Measurements from ENCODE around the gene DBNL. TPM values are rescaled to one million over a fixed set of nuclear protein-coding genes. Genes with fewer than 3 reads are reported as not detected.
"Not testable (repeated sequence)": the region's sequence is repeated elsewhere in the genome, so short reads cannot be mapped to it uniquely, and the experiment has no call there.

The DBNL gene
- 161 and 165 TPM in 2 replicates for total RNA-seq

DNA sequence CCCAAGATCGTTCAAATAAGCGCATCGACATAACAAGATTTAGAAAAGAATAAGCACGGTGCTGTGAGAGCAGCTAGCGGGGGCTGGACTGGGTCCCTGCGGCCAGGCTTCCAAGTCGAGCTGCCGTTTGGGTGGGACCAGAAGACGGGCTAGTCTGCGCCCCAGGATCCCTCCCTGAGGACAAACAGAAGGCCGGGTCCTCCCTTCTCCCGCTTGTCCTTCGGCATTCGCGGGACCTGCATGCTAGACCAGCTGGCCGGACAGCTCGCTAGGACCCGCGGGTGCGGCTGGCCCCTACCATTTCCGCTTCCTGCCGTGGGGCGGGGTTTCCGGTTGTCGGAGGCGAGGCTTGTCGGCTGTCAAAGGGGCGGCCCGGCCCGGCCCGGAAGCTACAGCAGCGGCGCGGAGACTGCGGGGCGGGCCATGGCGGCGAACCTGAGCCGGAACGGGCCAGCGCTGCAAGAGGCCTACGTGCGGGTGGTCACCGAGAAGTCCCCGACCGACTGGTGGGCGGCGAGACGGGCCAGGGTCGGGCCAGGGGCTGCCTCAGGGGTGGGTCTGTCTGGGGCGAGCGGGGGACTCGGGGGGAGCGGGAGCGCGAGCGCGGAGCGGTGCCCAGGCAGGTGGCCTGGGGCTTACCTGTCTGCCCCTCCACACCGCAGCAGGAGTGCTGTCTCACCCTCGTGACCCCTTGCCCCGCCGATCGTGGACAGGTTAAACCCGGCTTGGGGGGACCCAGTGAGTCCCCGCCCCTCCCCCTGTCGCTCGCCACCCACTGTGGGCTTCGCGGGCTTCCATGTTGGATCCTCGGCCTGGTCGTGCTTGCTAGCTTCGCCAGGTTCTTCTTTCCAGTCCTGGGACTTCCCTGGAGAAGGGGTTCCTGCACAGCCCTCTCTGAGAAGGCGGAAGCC is at the start of gene DBNL:
Gene DBNL, plus strand, starts transcription at position 388 of the 911 bp plus-strand sequence. Its CDS starts 36 bp downstream, at position 424.
- intact Hi-C loops (cut with micrococcal nuclease) = loop anchor here (1.0 kb wide), 2 partner anchors 38 to 102 kb away; partner anchors contain the start of gene POLM

DNA sequence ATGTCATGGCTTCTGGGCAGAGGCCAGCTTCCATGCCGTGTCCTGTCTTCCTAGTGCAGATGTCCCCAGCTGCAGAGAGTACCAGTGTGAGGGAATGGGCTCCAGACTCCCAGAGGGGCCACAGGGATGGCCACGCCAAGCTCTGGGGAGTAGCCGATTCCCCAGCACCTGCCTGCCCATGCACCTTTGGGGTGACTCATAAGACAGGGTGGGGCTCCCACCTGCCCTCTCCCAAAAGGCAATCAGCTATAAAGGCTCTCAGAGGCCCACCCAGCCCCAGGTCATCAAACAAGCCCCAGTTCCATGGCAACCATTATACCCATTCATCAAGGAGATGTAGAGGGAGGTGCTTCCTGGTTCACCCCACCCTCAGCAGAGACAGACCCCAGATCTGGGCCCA is 47.0 kb upstream of the DBNL start, which contains the start of gene SPDYE1:
Gene SPDYE1, plus strand, starts transcription at position 366 of the 400 bp plus-strand sequence. CDS start 2,053 bp downstream, outside the sequence.
- intact Hi-C loops (cut with micrococcal nuclease) = not testable (repeated sequence)

DNA sequence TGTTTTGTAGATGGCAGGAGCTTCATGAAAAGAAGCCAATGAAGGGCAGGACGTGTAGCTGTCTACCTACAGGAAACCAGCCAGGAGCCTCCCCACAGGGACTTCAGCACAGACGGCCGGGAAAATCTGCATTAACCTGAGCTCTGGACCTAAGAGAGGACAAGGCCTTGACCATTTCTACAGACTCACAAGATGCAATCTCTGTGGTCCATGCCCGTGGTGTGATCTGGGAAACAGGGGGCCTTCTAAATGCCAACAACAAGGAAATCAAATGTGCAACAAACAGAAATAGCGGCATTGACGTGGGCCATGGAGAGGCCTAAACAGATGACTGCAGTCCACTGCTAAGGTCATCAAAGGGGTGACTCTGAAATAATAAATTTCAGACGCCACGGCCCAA is 32.4 kb upstream of the DBNL start:
- intact Hi-C loops (cut with micrococcal nuclease) = not testable (repeated sequence)

DNA sequence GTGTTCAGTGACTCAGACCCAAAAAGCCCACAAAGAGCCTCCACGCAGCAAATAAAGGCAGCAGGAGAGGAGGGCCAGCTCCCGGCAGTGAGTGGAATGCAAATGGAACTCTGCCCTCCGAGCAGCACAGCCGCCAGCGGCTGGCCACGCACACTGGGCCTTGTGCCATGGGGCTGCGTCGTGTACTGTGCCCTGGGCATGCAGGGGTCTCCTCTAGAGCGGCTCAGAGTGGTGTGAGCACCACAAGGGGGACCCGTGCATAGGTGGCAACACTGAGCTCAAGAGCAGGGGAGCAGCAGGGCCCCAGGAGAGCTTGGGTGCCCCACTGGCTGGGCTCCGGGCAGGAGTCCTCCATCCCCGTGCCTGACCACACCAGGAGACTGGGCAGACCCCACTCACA is 29.4 kb upstream of the DBNL start:
- intact Hi-C loops (cut with micrococcal nuclease) = loop anchor here (5.0 kb wide), 1 partner anchor 132 kb away; no protein-coding TSS in a partner anchor

DNA sequence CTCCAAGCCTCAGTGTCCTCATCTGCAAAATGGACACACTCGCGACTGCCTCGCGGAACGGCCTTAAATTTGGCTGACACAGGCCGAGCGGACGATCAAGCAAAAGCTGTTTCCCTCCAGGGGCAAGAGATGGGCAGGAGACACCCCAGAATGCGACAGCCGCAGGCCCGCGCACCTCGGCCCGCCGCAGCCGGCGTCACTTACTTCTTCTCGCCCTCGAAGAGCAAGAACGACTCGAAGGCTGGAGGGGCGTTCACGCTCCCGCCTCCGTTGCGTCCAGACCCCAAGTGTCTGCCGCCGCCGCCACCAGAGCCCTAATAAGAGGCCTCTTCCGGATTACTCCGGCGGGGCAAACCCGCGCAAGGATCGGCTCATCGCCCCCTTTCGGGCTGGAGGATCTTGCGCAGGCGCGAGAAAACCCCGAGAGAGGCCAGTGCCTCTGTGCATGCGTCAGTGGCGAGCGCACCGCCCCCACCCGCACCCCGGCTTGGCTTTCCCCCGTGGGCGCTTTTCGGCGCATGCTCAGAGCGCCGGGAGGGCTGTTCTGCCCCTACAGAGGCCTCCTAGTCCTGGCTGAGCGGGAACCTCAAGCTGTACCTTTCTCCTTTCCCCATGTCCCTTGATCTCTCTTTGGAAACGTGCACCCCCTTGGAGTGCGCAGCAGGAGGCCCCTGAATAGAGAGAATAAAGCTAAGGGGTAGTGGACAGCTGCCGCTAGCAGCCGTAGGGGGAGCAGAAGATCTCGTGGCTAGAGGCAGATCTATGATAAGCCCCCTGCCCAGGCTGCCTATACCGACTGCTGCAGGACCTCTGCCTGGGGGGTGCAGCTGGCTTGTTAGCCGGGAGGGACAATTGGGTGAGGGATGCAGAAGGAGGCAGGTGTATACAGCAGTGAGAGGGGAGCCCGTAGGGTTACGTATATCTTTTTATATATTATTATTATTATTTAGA is 25.4 kb upstream of the DBNL start:
- intact Hi-C loops (cut with micrococcal nuclease) = loop anchor here (1.0 to 5.0 kb wide), 5 partner anchors 63 to 778 kb away; partner anchors contain the start of genes POLM, PPIA, TMED4 and UBE2D4

DNA sequence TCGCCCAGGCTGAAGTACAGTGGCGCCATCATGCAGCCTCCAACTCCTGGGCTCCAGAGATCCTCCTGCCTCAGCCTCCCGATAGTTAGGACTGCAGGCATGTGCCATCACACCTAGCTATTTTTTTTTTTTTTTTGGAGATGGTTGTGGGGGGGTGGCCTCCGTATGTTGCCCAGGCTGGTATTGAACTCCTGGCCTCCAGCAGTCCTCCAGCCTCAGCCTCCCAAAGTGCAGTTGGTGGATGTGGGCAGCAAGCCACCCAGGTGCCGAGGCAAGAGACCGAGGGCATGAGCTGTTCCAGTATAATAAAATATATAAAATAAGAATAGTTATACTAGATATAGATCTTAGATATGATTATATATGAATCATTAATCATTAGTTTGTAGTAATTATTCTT is 24.7 kb upstream of the DBNL start:
- intact Hi-C loops (cut with micrococcal nuclease) = loop anchor here (1.0 to 5.0 kb wide), 5 partner anchors 62 to 777 kb away; partner anchors contain the start of genes POLM, PPIA, TMED4 and UBE2D4

DNA sequence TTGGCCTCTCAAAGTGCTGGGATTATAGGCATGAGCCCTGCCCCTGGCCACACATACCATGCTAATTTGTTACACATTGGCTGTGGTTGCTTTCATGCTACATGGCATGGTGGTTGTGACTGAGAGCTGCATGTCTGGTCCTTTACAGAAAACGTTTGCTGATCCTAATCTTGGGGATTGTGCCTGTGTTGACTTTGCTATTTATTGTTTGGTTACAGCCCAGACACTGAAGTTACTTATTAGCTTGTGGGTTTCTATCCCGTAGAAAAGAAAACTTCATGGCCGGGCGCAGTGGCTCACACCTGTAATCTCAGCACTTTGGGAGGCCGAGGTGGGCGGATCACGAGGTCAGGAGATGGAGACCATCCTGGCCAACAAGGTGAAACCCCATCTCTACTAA is 22.4 kb upstream of the DBNL start:
- intact Hi-C loops (cut with micrococcal nuclease) = not testable (repeated sequence)

DNA sequence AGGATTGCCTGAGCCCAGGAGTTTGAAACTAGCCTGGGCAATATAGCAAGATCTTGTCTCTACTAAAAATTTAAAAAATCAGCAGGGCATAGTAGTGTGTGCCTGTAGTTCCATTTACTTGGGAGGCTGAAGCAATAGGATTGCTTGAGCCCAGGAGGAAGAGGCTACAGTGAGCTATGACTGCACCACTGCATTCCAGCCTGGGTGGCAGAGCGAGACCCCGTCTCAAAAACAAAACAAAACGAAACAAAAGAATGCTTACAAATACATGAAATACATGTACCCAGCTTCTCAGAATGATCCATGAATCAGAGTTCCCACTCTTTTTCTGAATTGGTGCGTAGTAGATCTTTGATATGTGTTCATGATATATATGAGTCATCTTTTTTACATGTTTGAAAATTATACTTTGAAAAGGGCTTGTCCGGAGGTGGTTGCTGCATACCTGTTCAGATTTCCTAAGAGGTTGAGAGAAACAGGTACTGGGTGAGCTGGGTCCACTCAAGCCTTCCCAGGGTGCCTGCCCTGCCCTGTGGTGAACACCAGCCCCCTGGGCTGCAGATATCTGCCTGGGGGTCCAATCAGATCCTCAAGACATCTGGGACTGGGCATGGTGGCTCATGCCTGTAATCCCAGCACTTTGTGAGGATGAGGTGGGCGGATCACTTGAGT is 21.6 kb upstream of the DBNL start:
- intact Hi-C loops (cut with micrococcal nuclease) = not testable (repeated sequence)

DNA sequence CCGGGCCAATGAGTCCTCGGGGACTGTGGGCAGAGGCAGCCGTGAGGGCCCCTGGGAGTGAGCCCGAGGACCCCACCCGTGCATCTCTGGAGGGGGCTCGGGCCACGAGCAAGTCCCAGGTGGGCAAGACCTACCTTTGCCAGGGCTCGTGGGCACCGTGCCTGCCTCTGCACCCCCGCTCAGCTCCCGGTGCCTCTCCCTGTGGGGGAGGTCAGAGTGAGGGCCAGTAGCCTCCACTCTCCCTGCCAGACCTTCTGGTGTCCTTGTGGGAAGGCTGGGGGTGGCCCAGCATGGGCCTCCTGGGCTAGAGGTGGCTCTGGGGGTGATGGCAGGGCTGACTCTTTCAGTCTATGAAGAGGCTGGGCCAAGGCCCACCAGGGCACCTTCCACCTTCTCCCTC is 15.1 kb upstream of the DBNL start:
- intact Hi-C loops (cut with micrococcal nuclease) = not testable (repeated sequence)

DNA sequence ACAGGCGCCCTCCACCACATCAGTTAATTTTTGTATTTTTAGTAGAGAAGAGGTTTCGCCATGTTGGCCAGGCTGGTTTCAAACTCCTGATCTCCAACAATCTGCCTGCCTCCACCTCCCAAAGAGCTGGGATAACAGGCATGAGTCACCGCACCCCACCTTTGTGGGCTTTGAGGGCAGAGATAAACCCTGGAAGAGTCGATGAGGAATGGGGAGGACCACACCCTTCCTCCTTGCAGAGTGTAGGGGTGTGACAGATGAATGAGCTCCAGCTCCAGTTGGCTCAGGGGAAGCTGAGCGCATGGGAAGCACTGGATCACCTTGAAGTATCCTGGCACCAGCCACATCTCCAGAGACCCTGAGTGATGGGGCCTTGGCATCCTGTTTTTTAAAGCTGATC is 14.5 kb upstream of the DBNL start:
- intact Hi-C loops (cut with micrococcal nuclease) = not testable (repeated sequence)

DNA sequence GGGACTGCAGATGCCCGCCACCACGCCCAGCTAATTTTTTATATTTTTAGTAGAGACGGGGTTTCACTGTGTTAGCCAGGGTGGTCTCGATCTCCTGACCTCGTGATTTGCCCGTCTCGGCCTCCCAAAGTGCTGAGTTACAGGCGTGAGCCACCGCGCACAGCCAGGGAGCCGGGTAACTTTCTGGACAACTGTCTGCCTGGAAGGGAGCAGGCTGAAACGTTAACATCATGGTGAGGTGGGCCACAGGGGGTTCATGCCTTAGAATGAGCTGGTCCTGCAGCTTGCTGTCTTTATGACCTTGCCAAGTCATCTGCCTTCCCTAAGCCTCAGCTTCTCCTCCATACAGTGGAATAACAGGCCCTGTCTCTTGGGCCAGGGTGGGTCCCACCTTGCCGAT is 13.2 kb upstream of the DBNL start:
- intact Hi-C loops (cut with micrococcal nuclease) = not testable (repeated sequence)

DNA sequence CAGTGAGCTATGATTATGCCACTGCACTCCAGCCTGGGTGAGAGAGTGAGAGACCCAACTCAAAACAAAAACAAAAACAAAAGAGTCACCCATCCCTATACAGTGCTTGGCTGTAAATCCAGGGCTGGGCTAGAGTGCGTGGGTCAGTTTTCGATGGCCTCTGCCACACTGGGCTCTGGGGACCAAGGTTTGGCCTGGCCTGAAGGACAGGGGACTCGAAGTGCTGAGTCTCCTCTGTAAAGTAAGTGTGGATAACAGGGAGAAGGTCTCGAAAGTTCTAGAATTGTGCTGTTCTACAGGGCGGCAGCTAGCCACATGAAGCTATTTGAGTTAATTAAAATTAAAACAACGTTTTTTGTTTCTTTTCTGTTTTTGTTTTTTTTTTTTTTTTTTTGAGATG is 12.5 kb upstream of the DBNL start:
- intact Hi-C loops (cut with micrococcal nuclease) = not testable (repeated sequence)

DNA sequence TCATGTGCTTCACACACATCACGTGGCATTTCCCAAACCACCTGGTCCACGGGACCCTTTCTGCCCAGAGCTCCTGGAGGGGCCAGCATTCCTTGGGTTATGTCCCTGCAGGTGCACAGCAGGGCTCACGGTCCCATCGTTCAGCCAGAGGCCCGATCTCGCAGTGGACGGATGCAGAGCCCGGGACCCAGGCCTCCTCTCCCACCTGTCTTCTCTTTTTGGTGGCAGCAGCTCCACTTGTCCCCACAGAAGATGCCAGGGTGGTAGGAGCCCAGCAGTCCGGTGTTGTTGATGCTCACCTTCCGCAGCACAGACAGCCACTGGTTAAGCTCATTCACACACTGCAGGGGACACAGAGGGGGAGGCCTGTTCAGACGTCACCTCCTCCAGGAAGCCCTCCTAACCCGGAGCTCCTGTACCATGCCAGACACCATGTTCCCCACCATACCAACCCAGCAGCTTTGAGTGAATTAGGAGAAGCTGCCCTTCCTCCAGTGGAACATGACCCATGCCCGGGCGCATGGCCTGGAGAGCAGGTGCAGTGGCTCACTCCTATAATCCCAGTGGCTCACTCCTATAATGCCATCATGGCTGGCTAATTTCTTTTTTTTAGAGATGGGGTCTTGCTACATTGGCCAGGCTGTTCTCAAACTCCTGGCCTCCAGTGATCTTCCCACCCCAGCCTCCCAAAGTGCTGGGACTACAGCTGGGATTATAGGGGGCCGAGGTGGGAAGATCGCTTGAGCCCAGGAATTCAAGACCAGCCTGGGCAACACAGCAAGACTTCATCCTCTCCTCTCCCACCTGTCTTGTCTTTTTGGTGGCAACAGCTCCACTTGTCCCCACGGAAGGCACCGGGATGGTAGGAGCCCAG is 10.3 kb upstream of the DBNL start:
- intact Hi-C loops (cut with micrococcal nuclease) = not testable (repeated sequence)

DNA sequence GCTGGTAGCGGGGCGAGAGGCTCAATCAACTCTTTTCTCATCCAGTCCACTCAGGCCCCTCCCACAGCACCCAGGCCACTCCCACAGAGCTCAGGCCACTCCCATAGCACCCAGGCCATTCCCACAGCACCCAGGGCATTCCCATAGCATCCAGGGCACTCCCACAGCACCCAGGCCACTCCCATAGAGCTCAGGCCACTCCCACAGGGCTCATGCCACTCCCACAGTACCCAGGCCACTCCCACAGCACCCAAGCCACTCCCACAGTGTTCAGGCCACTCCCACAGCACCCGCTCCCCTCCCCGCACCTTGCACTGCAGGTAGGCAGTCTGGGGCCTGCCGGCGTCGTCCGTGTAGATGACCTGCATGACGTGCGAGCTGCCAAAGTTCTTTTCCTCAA is 8.1 kb upstream of the DBNL start:
- intact Hi-C loops (cut with micrococcal nuclease) = not testable (repeated sequence)

DNA sequence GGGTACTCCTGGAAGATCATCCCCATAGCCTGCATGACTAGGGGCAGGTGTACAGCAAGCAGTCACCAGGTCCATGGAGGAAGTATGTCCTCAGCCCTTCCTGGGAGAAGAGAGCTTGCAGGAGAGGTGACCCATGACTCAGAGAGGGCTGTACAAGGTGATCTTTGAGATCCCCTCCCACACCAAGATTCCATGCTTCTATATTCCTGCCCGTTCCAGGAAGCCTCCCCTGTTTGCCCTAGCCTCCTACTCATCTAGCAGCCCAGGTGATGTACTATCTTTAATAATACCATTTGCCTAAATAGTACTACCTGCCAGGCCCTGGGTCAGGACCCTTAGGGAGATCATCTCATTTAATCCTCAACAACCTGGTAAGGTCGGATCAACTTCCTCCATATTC is 6.6 kb upstream of the DBNL start:
- intact Hi-C loops (cut with micrococcal nuclease) = not testable (repeated sequence)

DNA sequence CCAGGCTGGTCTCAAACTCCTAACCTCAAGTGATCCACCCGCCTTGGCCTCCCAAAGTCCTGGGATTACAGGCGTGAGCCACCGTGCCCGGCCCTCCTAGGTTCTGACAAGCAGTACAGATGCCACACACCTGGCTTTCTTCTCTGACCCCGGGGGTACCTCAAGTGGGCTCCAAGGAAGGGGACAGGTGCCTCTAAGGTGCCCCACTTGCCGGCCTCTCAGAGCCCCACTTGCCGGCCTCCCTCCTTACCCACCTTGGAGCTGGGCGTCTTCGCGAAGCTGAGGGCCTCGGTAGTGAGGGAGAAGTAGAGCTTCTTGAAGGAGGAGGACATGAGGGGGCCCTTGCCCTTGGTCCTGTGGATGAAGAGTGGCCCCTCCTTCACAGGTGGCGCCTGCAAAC is 5.9 kb upstream of the DBNL start:
- intact Hi-C loops (cut with micrococcal nuclease) = not testable (repeated sequence)

DNA sequence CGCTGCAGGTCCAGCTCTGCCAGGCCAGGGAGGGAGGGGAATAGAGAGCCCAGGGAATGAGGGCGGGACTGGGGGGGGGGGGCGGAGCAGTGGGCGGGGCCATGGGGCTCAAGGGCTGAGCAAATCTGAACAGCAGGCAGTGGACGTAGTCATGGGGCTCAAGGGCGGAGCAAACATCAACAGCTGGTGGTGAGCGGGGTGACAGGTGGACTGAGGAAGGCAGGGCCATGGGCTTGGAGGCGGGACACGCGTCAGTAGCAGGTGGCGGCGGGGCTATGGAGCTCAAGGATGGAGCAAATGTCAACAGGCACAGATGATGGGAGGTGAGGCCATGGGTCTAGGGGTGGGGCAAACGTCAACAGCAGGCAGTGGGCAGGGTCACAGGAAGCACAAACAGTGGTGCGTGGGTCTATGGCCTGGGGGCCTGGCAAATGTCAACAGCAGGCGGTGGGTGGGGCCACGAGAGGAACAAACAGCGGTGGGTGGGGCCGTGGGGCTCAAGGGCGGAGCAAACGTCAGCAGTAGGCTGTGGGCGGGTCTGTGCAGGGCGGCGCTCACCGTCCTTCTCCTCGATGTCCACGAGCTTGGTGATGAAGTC is 5.4 kb upstream of the DBNL start:
- intact Hi-C loops (cut with micrococcal nuclease) = not testable (repeated sequence)

DNA sequence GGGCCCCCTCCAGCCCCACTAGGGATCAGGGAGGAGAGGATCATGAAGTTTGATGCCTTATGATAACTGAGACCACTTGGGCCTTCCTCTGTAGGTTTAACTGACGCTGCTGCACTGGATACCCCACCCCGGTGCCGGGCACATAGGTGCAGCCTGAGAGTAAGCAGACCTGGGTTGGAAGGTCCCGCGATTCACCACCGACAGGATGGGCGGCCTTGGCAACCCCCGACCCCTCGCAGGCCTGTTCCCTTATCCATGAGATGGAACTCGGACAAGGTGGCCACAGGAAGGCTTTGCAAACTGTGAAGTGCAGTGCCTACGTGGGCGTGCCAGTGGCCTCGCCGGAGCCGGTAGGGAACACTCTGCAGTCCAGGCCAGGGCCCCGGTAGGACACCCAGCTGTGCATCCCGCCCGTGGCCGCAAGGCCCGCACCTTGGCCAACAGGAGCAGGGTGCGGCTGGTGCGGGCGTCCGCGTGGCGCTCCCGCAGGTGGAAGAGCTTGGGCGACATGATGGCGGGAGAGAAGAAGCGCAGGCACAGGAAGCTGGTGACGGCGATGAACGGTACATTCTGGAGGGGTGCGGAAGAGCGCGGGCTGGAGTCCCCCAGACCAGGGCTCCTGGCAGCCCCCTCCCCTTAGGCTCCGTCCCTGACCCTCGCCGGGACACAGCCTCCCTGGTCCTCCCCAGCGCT is 4.6 kb upstream of the DBNL start:
- intact Hi-C loops (cut with micrococcal nuclease) = not testable (repeated sequence)

DNA sequence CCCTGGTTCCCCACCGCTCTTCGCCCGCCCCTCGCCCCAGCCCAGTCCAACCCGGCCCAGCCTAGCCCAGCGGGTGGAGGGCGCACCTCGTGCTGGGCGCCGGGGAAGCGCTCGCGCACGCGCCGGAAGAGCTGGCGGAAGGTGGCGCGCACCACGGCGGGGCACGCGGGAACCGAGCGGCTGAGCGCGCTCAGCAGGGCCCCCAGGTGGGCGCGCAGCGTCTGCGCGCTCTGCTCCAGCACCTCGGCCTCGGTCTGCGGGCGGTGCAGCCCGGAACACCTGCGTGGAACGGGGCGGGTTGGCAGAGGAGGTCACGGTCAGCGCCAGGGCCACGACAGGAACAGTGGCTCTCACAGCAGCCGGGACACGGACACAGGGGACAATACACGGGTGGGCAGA is 4.0 kb upstream of the DBNL start:
- intact Hi-C loops (cut with micrococcal nuclease) = not testable (repeated sequence)

Data from T-helper 1 cell treated with Interleukin-12 subunit alpha and Interleukin-12 subunit beta and Interleukin-4 antibody, amounts not matched to agents 30 ng/mL and 1 ng/mL, for 36 hours (primary cell).